GM21576 (cell line): ENCODE measurements around the gene NUMB.

ENCODE experiments used
- ATAC-seq: cut with Tn5 transposase; IDR thresholded peaks from one replicate; pipeline ENCODE4 v1.9.1; 2021; ENCODE audit warnings: mild to moderate bottlenecking, moderate library complexity; ENCODE audit not compliant: unreplicated experiment

NUMB gene

GRCh38 chr14:73263606-73264005 is 194.7 kb downstream of the NUMB start:
- no peak for ATAC-seq

GRCh38 chr14:73262427-73263183 is 195.7 kb downstream of the NUMB start:
- no peak for ATAC-seq

- ATAC-seq: no peak
These were observed 196.6 kb downstream of the NUMB start for GRCh38 chr14:73261520-73262426.

- no peak for ATAC-seq
These were observed 197.3 kb downstream of the NUMB start for GRCh38 chr14:73261075-73261474.

GRCh38 chr14:73260574-73260973 is 197.8 kb downstream of the NUMB start:
- ATAC-seq: no peak

- no peak for ATAC-seq
These were observed 198.5 kb downstream of the NUMB start for GRCh38 chr14:73259837-73260236.

GRCh38 chr14:73258845-73259611 is 199.3 kb downstream of the NUMB start:
- ATAC-seq: no peak

GRCh38 chr14:73258076-73258475 is 200.3 kb downstream of the NUMB start:
- no peak for ATAC-seq

- no peak for ATAC-seq
These were observed 202.6 kb downstream of the NUMB start for GRCh38 chr14:73255693-73256225.

GRCh38 chr14:73255005-73255400 is 203.3 kb downstream of the NUMB start:
- ATAC-seq: no peak

GRCh38 chr14:73254247-73255004 is 203.9 kb downstream of the NUMB start:
- no peak for ATAC-seq

GRCh38 chr14:73253721-73254120 is 204.6 kb downstream of the NUMB start:
- ATAC-seq: no peak

- no peak for ATAC-seq
These were observed 205.1 kb downstream of the NUMB start for GRCh38 chr14:73253323-73253610.

GRCh38 chr14:73252491-73253322 is 205.6 kb downstream of the NUMB start:
- ATAC-seq: no peak

GRCh38 chr14:73251516-73252215 is 206.7 kb downstream of the NUMB start:
- ATAC-seq: no peak

- no peak for ATAC-seq
These were observed 207.4 kb downstream of the NUMB start for GRCh38 chr14:73250781-73251500.

- ATAC-seq: no peak
These were observed 208.0 kb downstream of the NUMB start for GRCh38 chr14:73250317-73250713.

- no peak for ATAC-seq
These were observed 208.6 kb downstream of the NUMB start for GRCh38 chr14:73249564-73250316.
